Measurements from ENCODE around the gene ZSWIM6. TPM values are rescaled to one million over a fixed set of nuclear protein-coding genes. Genes with fewer than 3 reads are reported as not detected.

The ZSWIM6 gene
- total RNA-seq (2022; extraction: Qiagen RNA extraction) = 3.8 to 5.7 TPM (median 4.8 TPM) in 5 replicates

DNA sequence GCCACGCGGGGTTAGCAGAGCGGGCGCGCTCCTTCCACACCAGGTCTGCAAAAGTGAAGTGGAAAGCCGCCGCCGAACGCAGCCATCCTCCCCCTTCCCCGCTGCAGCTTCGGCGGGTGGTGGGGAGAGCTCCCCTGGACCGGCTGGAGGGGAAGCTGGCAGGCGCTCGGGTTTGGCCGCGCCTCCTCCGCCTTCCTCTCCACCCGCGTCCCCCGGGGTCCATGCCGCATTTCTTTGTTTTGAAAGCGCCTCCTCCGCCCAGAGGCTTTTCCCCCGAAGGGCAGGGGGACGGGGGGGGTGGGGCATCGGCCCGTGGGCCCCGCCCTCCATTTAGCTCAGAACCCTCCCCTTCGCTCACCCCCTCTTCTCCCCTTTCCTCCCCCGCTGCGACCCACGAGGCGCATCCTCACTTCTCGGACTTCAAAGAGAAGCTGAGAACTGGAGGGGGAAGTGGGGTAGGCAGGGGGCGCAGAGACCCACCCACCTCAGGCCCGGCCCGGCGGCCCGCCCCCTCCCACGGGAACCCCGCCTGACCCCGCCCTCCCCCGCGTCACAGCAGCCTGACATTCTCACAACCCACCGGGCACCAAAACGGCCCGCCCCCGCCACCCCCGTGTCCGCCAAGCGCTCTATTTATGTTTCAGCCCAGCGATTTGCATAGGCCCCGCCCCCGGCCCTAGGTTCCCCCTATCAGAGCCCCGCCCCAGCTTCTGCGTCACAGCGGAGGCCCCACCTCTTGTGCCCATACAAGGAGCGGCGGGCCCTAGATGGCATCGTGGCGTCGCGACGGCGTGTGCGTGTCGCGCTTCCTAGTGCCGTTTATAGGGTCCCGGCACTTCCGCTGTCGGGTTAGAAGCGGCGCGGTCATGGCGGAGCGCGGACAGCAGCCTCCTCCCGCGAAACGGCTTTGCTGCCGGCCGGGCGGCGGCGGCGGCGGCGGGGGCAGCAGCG, at the start of gene ZSWIM6:
TSS of gene ZSWIM6 (plus strand) at position 852 of the 951 bp plus-strand sequence. CDS start at position 867, 15 bp downstream.

Other genes with a start within 250 kb of the ZSWIM6 start
- gene SMIM15, start 169.8 kb upstream of the ZSWIM6 start, total RNA-seq (2022; extraction: Qiagen RNA extraction) = 67.9 to 86.4 TPM (median 76.1 TPM) in 5 replicates

Data from A549 treated with dexamethasone at 1 μM for 4 hours (cell line).